Retinal pigment epithelial cell (primary cell): Measurements from ENCODE around the gene MPIG6B.

Experiments used
- DNase-seq: peaks from one replicate; pipeline ENCODE4 v3.0.0-alpha.2; 2010; ENCODE audit warnings: low read depth
- H3K4me3 ChIP-seq: 2 replicates; pipeline ENCODE4 v1.5.1; 2011; ENCODE audit warnings: mild to moderate bottlenecking, low read length, control low read depth, moderate library complexity
- TF ChIP-seq, protein P1 (sequence below): conservative IDR thresholded peaks from 2 replicates; pipeline ENCODE4 v1.5.1; 2011; ENCODE audit warnings: low read depth, low read length, control low read depth, inconsistent platforms

Gene MPIG6B

DNA sequence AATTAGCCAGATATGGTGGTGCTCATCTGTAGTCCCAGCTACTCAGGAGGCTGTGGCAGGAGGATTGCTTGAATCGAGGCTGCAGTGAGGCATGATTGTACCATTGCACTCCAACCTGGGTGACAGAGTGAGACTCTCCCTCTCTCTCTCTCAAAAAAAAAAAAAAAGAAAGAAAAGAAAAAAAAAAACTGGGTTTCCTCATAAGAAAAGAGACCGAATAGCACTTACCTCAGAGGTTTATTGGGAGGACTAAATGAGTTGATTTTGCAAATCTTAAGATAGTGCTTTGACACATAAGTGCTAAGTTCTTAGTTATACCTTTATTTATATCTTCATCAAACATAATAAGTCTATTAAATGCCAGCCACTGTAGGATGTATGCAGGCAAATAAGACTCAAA lies 47.7 kb downstream of the MPIG6B start:
- DNase-seq = no peak
- no peak overlapping the region for H3K4me3 ChIP-seq
- TF ChIP-seq, protein P1, sequence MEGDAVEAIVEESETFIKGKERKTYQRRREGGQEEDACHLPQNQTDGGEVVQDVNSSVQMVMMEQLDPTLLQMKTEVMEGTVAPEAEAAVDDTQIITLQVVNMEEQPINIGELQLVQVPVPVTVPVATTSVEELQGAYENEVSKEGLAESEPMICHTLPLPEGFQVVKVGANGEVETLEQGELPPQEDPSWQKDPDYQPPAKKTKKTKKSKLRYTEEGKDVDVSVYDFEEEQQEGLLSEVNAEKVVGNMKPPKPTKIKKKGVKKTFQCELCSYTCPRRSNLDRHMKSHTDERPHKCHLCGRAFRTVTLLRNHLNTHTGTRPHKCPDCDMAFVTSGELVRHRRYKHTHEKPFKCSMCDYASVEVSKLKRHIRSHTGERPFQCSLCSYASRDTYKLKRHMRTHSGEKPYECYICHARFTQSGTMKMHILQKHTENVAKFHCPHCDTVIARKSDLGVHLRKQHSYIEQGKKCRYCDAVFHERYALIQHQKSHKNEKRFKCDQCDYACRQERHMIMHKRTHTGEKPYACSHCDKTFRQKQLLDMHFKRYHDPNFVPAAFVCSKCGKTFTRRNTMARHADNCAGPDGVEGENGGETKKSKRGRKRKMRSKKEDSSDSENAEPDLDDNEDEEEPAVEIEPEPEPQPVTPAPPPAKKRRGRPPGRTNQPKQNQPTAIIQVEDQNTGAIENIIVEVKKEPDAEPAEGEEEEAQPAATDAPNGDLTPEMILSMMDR = no peak

DNA sequence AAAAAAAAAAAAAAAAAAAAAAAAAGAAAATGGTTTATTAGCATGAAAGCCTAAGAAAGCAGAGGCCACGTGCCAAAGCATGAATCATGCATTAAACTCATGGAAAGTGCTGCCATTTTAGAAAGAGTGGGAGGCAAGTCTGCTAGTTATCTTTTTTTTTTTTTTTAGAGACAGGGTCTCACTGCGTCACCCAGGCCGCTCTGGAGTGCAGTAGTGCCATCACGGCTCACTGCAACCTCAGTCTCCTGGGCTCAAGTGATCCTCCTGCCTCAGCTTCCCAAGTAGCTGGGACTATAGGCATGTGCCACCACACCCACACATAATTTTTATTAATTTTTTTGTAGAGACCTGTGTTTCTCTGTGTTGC lies 48.8 kb downstream of the MPIG6B start:
- no peak for DNase-seq
- no peak overlapping the region for H3K4me3 ChIP-seq

DNA sequence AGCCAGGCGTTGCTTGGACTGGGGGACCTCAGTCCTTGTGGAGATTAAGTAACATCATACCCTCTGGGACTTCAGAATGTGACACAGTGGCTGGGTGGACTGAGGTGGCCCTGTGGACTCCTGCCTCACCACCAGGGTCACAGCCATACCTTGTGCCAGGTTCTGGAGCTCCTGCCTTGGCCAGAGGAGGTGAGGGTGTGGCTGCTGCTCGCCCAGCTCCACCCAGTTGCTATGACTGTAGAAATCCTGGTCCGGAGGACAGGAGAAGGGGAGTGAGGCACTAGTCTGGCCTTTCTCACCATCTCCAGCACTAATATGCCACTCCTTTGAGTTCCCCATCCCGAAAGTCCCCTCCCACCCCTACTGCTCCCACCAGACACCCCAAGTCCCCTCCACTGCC lies 52.0 kb downstream of the MPIG6B start:
- TF ChIP-seq, protein P1 = no peak
- DNase-seq = no peak
- no peak overlapping the region for H3K4me3 ChIP-seq

More for the DNA sequence above, 48.8 kb downstream of the MPIG6B start:
- TF ChIP-seq, protein P1 = no peak

GRCh38 chr6:31775633-31776484 lies 52.7 kb downstream of the MPIG6B start:
- H3K4me3 ChIP-seq = no peak overlapping the region
- no peak for DNase-seq
- TF ChIP-seq, protein P1 = no peak
